ENCODE data around the gene ZC3HAV1.
A peak's percentile ranks its signal among the peaks of the same experiment; 100 is the strongest.
"Not testable (repeated sequence)": the region's sequence is repeated elsewhere in the genome, so short reads cannot be mapped to it uniquely, and the experiment has no call there.

The ZC3HAV1 gene

DNA sequence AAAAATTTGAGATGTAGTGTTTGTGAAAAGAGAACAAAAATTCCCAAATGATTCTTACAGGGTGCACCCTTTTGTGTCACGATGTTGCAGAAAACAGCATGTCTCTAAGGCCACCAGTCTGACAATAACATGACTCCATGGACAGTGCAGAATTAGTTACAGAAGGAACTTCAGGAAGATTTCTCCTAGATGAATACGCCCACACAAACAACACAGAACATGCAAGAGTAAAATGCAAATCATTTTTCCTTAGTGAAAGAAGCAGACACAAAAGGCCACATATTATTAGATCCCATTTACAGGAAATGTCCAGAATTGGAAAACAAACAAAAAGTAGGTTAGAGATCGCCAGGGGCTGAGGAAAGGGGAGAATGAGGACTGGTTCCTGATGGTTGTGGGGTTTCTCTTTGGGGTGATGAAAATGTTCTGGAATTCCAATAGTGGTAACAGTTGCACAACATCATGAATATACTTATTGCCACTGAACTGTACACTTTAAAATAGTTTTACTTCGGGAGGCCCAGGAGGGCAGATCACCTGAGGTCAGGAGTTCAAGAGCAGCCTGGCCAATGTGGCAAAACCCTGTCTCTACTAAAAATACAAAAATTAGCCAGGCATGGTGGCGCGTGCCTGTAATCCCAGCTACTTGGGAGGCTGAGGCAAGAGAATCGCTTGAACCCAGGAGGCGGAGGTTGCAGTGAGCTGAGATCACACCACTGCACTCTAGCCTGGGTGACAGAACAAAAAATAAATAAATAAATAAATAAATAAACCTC is 10.2 kb downstream of the ZC3HAV1 start:
- in situ Hi-C loops (cut with MboI; ENCODE audit: low pct_unique_long_range_greater_than_20kb, low sequenced_read_pairs, unreplicated experiment) = no loop called here
- TF ChIP-seq, protein P1, sequence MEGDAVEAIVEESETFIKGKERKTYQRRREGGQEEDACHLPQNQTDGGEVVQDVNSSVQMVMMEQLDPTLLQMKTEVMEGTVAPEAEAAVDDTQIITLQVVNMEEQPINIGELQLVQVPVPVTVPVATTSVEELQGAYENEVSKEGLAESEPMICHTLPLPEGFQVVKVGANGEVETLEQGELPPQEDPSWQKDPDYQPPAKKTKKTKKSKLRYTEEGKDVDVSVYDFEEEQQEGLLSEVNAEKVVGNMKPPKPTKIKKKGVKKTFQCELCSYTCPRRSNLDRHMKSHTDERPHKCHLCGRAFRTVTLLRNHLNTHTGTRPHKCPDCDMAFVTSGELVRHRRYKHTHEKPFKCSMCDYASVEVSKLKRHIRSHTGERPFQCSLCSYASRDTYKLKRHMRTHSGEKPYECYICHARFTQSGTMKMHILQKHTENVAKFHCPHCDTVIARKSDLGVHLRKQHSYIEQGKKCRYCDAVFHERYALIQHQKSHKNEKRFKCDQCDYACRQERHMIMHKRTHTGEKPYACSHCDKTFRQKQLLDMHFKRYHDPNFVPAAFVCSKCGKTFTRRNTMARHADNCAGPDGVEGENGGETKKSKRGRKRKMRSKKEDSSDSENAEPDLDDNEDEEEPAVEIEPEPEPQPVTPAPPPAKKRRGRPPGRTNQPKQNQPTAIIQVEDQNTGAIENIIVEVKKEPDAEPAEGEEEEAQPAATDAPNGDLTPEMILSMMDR (IDR thresholded peaks at IDR 0.05; ENCODE audit: extremely low read depth, insufficient read depth, missing control alignments) = no peak
- no peak for DNase-seq (ENCODE audit: low spot score)

DNA sequence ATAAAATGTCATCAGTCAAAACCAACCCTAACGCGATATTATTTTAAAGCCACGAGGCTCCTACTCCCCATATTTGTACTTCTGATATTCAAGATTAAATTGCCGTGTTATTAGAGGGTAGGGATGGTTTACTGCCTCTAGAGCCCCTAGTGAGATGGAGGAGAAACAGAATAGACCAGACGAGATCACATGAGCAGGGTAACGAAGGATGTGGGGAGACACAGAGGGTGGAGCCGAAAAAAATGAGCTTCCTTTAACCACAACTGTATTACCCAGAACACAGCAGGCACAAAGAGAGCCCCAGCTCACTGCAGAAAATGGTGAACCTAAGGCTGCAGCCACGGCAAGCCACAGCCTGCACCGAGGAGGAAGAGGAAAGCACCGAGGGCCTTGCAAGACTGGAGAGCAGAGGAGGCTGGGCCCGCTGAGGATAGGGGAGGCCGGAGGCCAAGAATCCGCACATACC is 14.3 kb downstream of the ZC3HAV1 start:
- DNase-seq (ENCODE audit: low spot score) = peak; percentile 86
- TF ChIP-seq, protein P1 (IDR thresholded peaks at IDR 0.05; ENCODE audit: extremely low read depth, insufficient read depth, missing control alignments) = no peak
- in situ Hi-C loops (cut with MboI; ENCODE audit: low pct_unique_long_range_greater_than_20kb, low sequenced_read_pairs, unreplicated experiment) = no loop called here

DNA sequence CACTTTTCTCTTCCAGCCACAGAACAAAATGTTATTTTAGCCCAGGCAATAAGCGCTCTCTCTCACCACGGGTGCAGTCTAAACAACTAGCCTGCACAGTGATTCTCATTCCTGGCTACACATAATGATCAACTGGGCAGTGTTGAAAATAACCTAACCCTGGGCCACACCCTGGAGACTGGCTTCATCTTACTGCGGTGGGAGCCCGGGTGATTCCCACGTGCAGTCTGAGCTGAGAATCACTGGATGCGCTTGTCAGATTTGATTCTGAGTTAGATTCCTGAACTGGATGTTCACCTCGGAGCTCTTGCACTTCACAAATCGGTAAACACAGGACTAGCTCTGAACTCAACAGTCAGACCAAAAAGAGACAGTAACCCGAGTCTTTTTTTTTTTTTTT is 14.9 kb downstream of the ZC3HAV1 start:
- in situ Hi-C loops (cut with MboI; ENCODE audit: low pct_unique_long_range_greater_than_20kb, low sequenced_read_pairs, unreplicated experiment) = no loop called here

DNA sequence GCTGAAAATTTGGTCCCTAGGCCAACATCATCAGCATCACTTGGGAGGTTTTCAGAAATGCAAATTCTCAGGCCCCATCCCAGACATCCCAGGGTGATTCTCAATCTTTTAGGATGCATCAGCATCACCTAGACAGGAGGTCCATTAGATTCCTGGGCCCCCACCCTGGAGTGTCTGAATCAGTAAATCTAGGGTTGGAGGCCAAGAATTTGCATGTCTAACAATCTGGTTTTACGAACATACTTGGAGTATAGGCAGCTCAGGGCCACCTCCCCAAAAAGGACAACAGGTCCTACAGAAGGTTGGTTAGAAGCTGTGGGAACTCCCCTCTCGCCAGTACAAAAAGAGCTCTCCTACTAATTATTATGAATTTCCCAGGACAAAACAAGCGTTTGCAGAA is 15.5 kb downstream of the ZC3HAV1 start:
- TF ChIP-seq, protein P1 (IDR thresholded peaks at IDR 0.05; ENCODE audit: extremely low read depth, insufficient read depth, missing control alignments) = no peak
- in situ Hi-C loops (cut with MboI; ENCODE audit: low pct_unique_long_range_greater_than_20kb, low sequenced_read_pairs, unreplicated experiment) = no loop called here

More for the DNA sequence above, 14.9 kb downstream of the ZC3HAV1 start:
- TF ChIP-seq, protein P1 (IDR thresholded peaks at IDR 0.05; ENCODE audit: extremely low read depth, insufficient read depth, missing control alignments) = no peak
- DNase-seq (ENCODE audit: low spot score) = no peak

DNA sequence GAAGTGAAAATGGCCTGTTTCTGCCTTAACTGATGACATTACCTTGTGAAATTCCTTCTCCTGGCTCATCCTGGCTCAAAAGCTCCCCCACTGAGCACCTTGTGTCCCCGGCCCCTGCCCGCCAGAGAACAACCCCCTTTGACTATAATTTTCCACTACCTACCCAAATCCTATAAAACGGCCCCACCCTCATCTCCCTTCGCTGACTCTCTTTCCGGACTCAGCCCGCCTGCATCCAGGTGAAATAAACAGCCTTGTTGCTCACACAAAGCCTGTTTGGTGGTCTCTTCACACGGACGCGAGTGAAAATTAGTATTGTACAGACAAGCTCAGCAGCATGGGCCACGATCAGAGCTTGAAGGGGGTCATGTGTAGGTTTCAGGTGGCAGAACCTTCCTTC is 16.0 kb downstream of the ZC3HAV1 start:
- in situ Hi-C loops (cut with MboI; ENCODE audit: low pct_unique_long_range_greater_than_20kb, low sequenced_read_pairs, unreplicated experiment); DNase-seq (ENCODE audit: low spot score): not testable (repeated sequence)

More for the DNA sequence above, 15.5 kb downstream of the ZC3HAV1 start:
- DNase-seq (ENCODE audit: low spot score) = no peak

DNA sequence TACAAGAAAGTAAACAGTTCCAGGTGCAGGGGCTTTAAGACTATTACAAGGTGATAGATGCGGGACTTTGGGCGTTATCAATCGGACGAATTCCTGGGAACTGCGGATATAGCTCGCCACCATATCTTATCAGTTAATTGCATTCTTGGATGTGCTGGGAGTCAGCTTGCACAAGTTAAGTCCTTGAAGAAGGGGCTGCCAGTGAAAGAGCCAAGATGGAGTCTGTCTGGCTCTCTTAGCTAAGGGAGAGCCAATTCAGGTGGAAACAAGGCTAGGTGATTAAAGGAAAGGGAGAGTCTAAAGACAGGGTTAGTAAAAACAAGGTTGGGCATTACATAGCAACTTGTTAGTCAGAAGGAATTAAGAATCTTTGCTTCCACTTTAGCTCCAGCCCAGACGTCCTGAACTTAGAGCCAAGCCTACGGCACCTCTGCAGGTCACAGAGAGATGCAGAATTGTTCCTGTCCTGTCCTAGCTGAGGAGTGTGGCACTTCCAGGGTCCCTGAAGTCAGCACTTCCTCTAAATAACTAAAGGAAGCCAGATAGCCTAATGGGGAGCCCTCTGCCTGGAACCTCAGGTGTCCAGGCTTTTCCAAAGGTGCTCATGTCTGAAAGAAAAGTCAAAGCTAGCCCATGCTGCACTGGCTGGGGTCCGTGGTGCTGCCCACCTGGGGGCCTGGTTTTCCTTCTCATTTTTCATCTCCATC is 17.3 kb downstream of the ZC3HAV1 start:
- DNase-seq (ENCODE audit: low spot score) = no peak
- in situ Hi-C loops (cut with MboI; ENCODE audit: low pct_unique_long_range_greater_than_20kb, low sequenced_read_pairs, unreplicated experiment) = no loop called here
- TF ChIP-seq, protein P1 (IDR thresholded peaks at IDR 0.05; ENCODE audit: extremely low read depth, insufficient read depth, missing control alignments) = no peak

DNA sequence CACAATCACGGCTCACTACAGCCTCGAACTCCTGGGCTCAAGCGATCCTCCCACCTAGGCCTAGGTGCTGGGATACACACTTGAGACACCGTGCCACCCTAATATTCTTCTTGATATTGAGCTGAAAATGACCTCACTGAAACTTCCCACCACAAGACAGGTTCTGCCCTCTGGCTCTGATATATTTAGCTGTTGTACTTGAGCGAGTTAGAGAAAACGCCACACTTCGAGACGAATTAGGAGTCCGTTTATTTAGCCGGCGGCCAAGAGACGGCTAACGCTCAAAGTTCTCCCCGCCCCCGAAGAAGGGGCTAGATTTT is 17.9 kb downstream of the ZC3HAV1 start:
- DNase-seq (ENCODE audit: low spot score) = no peak
- in situ Hi-C loops (cut with MboI; ENCODE audit: low pct_unique_long_range_greater_than_20kb, low sequenced_read_pairs, unreplicated experiment) = no loop called here
- TF ChIP-seq, protein P1 (IDR thresholded peaks at IDR 0.05; ENCODE audit: extremely low read depth, insufficient read depth, missing control alignments) = no peak

Measured in GM13977 (cell line).